Psoas muscle (tissue), 8 donors: ENCODE results near the gene RAD51B. TPM values are rescaled to one million over a fixed set of nuclear protein-coding genes. Genes with fewer than 3 reads are reported as not detected.
"Not testable (repeated sequence)": the region's sequence is repeated elsewhere in the genome, so short reads cannot be mapped to it uniquely, and the experiment has no call there.

Experiments
- ATAC-seq, 4 donors: fragments of 200-7000 bp; cut with Tn5 transposase; one replicate each; pipeline ENCODE4 v1.9.1; 2020; ENCODE audit warnings: moderate library complexity in 3 of 4, mild to moderate bottlenecking in 2 of 4
- DNase-seq, 2 donors: peaks; one replicate each; pipeline ENCODE4 v3.0.0-alpha.2; 2020
- H3K27ac ChIP-seq: fragments of 200-600 bp; one replicate; pipeline ENCODE4 v1.8.0; 2022
- H3K27me3 ChIP-seq, 3 donors: fragments of 200-600 bp in 1 of 3; one replicate each; pipeline versions ENCODE4 v1.6.1 to v1.8.0; 2013 to 2022; ENCODE audit warnings: low read length in 2 of 3, mild to moderate bottlenecking in 2 of 3, moderate library complexity in 1 of 3; ENCODE audit not compliant: insufficient read depth in 3 of 3
- H3K36me3 ChIP-seq, 2 donors: fragments of 200-600 bp in 1 of 2; one replicate each; pipeline versions ENCODE4 v1.6.1 to v1.8.0; 2013 to 2022; ENCODE audit warnings: low read depth in 1 of 2, mild to moderate bottlenecking in 1 of 2, moderate library complexity in 1 of 2; ENCODE audit not compliant: insufficient read depth in 1 of 2
- H3K4me1 ChIP-seq: fragments of 200-600 bp; one replicate; pipeline ENCODE4 v1.8.0; 2022
- H3K4me3 ChIP-seq: fragments of 200-600 bp; one replicate; pipeline ENCODE4 v1.8.0; 2022; ENCODE audit warnings: mild to moderate bottlenecking
- H3K9me3 ChIP-seq: fragments of 200-600 bp; one replicate; pipeline ENCODE4 v1.8.0; 2022
- WGBS, 3 donors: extraction: QIAGEN DNeasy Blood & Tissue Kit; methylation state at CpG; one replicate each; pipeline versions ENCODE4 v1.1.6 to v1.1.7; 2013; 5-methylcytosine and 5-hydroxymethylcytosine counted together
- intact Hi-C, 2 donors: fragments of 100-400 bp; cut with DNase I; formaldehyde crosslinking; loops; one replicate each; pipeline versions ENCODE4 v1.11.0 to v1.14.2; 2022
- polyA plus RNA-seq, 3 donors: library from polyadenylated mRNA; stranded (reverse); fragments of 200-250 nt; gene quantifications; one replicate each; pipeline ENCODE4 v1.2.3, GENCODE V29; 2013
- total RNA-seq, 4 donors: library from RNA; stranded (reverse); fragmentation: NEBNext Ultra II Directional in 2 of 4; extraction: Animal tissue kit (Norgen Biotek cat#: 25700) in 2 of 4; gene quantifications; one replicate each; pipeline versions ENCODE4 v1.2.1 to v1.2.4, GENCODE V29; 2021 to 2023
- TF ChIP-seq, protein P1 (sequence below): fragments of 200-600 bp; IDR thresholded peaks from one replicate; pipeline ENCODE4 v1.8.0; 2022; ENCODE audit warnings: antibody characterized with exemption
- donor health status: healthy with polysubstance abuse.
- donor health status: DM: no; HTN: no; CAD: no; lungs with moderate emphysema.
- donor health status: Bipolar disorder and iron deficiency.
- donor health status: healthy.
- donor health status: DM: yes; HTN: yes; CAD: no.
- donor health status: DM: no; HTN: no; CAD: no.
- donor health status: DM: no; HTN: no; CAD: no.
- donor health status: DM: yes; HTN: yes; CAD: no.

The RAD51B gene
- total and polyA plus RNA-seq, 7 donors: 0.60 to 7.2 (median 2.2) TPM

DNA sequence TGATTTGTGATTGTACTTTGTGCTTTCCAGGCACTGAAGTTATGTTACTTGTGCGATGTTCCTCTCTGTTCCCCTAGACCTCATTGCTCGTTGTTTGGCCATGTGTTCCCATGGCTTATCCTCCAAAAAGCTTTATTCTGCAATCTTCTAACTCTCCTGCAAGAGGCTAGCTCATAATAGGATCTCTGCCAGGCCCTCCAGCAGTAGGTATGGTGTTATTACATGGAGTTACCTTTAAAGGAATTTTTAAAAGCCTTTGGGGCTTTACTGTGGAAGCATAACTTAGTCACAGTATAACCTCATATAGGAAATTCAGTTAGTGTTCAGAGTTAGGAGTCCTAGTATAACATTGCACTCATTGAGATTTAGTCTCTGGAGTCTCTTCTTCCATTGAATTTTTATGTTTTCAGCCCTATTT is 292.3 kb downstream of the RAD51B start:
- 60 to 77% (median 69%) methylated on average over 2 of the region's 2 CpGs for WGBS, 3 donors
- DNase-seq (no peak), ATAC-seq (no peak)
- TF ChIP-seq, protein P1, sequence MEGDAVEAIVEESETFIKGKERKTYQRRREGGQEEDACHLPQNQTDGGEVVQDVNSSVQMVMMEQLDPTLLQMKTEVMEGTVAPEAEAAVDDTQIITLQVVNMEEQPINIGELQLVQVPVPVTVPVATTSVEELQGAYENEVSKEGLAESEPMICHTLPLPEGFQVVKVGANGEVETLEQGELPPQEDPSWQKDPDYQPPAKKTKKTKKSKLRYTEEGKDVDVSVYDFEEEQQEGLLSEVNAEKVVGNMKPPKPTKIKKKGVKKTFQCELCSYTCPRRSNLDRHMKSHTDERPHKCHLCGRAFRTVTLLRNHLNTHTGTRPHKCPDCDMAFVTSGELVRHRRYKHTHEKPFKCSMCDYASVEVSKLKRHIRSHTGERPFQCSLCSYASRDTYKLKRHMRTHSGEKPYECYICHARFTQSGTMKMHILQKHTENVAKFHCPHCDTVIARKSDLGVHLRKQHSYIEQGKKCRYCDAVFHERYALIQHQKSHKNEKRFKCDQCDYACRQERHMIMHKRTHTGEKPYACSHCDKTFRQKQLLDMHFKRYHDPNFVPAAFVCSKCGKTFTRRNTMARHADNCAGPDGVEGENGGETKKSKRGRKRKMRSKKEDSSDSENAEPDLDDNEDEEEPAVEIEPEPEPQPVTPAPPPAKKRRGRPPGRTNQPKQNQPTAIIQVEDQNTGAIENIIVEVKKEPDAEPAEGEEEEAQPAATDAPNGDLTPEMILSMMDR: no peak
- H3K36me3 ChIP-seq: no peaks in the 10 kb centered on the region
- intact Hi-C loops: no loop called here
- no peaks in the 10 kb centered on the region for H3K27me3 ChIP-seq
- peaks cover 6% of the 10 kb centered on the region for H3K4me1 ChIP-seq
- H3K27ac ChIP-seq: no peak overlapping the region
- H3K9me3 ChIP-seq: no peaks in the 10 kb centered on the region
- H3K4me3 ChIP-seq: no peak overlapping the region

DNA sequence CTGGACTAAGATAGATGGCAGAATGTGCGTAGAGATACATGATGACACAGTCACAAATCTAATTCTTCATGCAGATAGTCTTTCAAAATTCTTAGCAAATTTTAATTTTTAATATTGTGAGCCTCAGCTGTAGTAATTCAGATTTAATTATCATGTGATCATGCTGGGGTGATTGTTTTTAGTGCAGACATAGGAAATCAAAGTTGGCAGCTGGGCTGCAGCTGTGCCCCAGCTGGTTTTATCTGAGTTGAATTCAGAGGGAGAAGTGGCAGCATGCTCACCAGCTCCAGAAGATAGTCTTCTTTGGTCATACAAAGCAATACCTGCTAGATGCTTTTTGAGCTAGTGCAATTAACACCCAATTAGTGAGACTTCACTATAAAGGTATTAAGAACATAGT is 292.9 kb downstream of the RAD51B start:
- Histone ChIP-seq H3K36me3 (no peaks in the 10 kb centered on the region), H3K27me3 (no peaks in the 10 kb centered on the region), H3K9me3 (no peaks in the 10 kb centered on the region), H3K4me1 (peaks cover 6% of the 10 kb centered on the region), H3K4me3 (no peak overlapping the region), H3K27ac (no peak overlapping the region)
- ATAC-seq: no peak
- TF ChIP-seq, protein P1: no peak
- no peak for DNase-seq
- intact Hi-C loops: no loop called here
- WGBS, 3 donors: 74 to 84% (median 75%) methylated on average over 1 of the region's 1 CpG

DNA sequence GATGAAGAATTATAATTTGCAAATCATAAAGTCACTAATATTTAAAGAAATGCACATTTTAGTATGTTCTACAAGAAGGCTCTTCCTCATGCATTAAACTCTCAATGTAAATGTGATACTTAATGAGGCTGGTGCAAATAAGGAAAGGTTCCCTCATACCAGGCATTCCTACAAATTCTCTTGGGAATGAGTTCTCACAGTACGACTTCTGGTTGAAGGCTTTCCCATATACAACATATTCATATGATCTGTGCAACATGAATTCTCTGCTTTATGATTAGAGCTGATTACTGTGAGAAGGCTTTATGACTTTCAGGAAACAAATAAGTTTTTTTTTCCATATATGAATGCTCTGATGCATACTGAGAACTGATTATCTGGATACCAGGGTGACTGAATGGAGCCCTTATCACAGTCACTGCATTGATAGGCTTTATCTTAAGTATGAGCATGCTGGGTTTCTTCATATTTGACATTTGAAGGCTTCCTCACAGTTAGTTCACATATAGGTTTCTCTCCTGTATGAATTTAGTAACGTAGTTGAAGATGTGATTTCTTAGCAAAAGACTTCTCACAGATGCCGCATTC is 293.9 kb downstream of the RAD51B start:
- no peak overlapping the region for H3K27ac ChIP-seq
- peaks cover 11% of the 10 kb centered on the region for H3K4me1 ChIP-seq
- intact Hi-C loops: no loop called here
- ATAC-seq: no peak
- H3K27me3 ChIP-seq: no peaks in the 10 kb centered on the region
- WGBS, 3 donors: 72 to 75% (median 73%) methylated on average over 3 of the region's 3 CpGs
- no peak overlapping the region for H3K4me3 ChIP-seq
- no peaks in the 10 kb centered on the region for H3K9me3 ChIP-seq
- H3K36me3 ChIP-seq: no peaks in the 10 kb centered on the region
- no peak for DNase-seq
- TF ChIP-seq, protein P1: no peak

DNA sequence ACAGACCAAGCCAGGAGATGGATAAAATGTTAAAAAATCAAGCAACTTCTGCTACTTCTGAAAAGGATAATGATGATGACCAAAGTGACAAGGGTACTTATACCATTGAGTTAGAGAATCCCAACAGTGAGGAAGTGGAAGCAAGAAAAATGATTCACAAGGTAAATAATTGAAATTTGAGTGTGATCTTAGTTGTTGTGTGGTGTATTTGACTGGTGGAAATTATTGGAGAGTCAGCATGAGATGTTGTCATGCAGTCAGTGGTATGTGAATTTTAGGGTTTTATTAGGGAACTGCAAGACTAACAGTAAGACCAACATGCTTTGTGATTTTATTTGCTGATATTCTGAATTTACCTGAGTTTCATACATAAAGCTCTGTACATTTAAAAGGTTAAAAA is 296.4 kb downstream of the RAD51B start:
- intact Hi-C loops, H3K27ac ChIP-seq, H3K9me3 ChIP-seq, DNase-seq, H3K27me3 ChIP-seq, H3K36me3 ChIP-seq, H3K4me3 ChIP-seq, ATAC-seq: not testable (repeated sequence)
- peaks cover 11% of the 10 kb centered on the region for H3K4me1 ChIP-seq

DNA sequence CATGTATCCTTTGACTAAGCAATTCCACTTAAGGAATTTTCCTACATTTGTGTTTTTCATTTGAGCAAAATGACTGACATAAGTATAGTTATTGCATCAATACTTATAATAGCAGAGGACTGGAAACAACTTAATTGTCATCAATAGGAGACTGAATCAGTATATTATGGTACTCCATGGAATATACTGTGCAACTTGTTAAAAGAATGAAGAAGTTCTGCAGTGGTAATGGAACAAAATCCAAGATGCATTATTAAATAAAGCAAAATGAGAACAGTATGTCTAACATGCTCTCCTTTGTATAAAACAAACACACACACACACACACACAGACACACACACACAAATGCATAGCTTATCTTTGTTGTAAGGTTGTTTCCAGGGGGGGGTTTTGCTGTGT is 303.1 kb downstream of the RAD51B start:
- TF ChIP-seq, protein P1: no peak
- ATAC-seq: no peak

More for the DNA sequence above, 303.1 kb downstream of the RAD51B start:
- intact Hi-C loops: no loop called here
- Histone ChIP-seq H3K27ac (no peak overlapping the region), H3K4me3 (no peak overlapping the region), H3K4me1 (peaks cover 24% of the 10 kb centered on the region), H3K9me3 (peaks cover 8% of the 10 kb centered on the region), H3K36me3 (no peaks in the 10 kb centered on the region), H3K27me3 (no peaks in the 10 kb centered on the region)
- DNase-seq: no peak
